SKM-1 treated with dmso at 0.1 percent for 144 hours (cell line): Measurements from ENCODE around the gene ZNF790.
A peak's percentile ranks its signal among the peaks of the same experiment; 100 is the strongest.

Source experiments
- DNase-seq: peaks from one replicate; lab custom pipeline; 2025; ENCODE audit not compliant: unreplicated experiment; lab: John Stamatoyannopoulos, UW

Gene ZNF790

GRCh38 chr19:36772311-36773222 is 65.6 kb downstream of the ZNF790 start, which contains the start of gene ZNF850:
TSS of gene ZNF850 (minus strand) at chr19:36772807. CDS start at chr19:36762606, 10,201 bp downstream.
- peak; percentile 88 for DNase-seq

DNA sequence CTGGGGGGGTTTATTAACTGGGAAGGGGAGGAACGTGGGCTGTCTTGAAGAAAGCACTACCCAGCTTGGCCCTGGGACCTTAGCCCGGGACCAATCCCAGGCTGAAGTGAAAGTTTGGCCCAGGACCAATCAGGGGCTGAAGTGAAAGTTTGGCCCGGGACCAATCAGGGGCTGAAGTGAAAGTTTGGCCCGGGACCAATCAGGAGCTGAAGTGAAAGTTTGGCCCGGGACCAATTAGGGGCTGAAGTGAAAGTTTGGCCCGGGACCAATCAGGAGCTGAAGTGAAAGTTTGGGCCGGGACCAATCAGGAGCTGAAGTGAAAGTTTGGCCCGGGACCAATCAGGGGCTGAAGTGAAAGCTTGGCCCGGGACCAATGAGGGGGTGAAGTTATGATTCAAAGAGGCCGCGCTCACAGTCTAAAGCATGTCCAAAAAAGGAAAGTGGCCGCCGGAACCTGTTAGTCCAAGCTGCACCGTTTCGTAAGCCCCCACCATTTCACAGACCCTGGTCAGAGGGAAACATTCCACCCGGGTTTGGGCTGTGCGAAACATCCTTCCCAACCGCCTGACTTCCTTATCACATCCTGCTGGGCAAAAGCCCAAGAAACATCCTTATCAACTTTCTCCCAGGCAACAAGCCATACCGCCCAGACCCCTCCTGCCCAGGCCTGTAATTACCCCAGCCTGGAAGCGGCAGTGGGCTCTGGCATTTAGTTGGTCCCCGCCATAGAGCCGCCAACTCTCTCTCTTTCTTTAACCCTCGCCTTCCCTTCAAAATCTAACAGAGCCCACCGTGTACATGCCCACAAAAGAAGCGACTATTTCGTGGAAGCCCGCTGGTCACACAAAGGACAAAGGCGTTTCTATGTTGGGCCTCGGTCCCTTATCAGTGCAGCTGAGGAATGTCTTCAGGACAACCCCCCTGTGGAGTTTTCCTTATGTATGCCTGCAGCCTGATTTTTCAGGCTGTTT is 66.6 kb downstream of the ZNF790 start:
- peak; percentile 31 for DNase-seq
